ENCODE data around the gene EPG5.

EPG5 gene

DNA sequence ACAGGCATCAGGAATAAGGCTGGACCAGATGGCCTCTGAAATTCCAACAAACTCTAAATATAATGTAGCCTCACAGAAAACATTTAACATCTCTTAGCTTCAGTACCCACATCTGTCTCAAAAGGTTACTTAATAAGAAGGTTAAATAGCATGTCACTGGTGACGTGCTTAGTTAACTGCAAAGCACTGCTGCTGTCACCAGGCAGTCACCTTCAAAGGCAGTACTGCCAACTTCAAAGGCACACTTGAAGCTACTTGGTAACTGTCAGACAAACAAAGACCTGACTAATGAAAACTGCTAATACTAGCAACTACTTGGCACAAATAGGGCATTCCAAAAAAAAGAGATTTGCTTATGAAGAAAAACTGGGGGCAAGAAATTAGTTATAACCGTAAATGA lies 36.2 kb downstream of the EPG5 start:
- no peak for TF ChIP-seq POLR2AphosphoS5 (IDR thresholded peaks at IDR 0.05; ENCODE audit: low read depth)
- no peak for TF ChIP-seq GABPA (IDR thresholded peaks at IDR 0.05; ENCODE audit: low read depth)
- TF ChIP-seq, protein P1, sequence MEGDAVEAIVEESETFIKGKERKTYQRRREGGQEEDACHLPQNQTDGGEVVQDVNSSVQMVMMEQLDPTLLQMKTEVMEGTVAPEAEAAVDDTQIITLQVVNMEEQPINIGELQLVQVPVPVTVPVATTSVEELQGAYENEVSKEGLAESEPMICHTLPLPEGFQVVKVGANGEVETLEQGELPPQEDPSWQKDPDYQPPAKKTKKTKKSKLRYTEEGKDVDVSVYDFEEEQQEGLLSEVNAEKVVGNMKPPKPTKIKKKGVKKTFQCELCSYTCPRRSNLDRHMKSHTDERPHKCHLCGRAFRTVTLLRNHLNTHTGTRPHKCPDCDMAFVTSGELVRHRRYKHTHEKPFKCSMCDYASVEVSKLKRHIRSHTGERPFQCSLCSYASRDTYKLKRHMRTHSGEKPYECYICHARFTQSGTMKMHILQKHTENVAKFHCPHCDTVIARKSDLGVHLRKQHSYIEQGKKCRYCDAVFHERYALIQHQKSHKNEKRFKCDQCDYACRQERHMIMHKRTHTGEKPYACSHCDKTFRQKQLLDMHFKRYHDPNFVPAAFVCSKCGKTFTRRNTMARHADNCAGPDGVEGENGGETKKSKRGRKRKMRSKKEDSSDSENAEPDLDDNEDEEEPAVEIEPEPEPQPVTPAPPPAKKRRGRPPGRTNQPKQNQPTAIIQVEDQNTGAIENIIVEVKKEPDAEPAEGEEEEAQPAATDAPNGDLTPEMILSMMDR (IDR thresholded peaks at IDR 0.05; ENCODE audit: insufficient read depth, low read length) = no peak
- TF ChIP-seq, protein P2, sequence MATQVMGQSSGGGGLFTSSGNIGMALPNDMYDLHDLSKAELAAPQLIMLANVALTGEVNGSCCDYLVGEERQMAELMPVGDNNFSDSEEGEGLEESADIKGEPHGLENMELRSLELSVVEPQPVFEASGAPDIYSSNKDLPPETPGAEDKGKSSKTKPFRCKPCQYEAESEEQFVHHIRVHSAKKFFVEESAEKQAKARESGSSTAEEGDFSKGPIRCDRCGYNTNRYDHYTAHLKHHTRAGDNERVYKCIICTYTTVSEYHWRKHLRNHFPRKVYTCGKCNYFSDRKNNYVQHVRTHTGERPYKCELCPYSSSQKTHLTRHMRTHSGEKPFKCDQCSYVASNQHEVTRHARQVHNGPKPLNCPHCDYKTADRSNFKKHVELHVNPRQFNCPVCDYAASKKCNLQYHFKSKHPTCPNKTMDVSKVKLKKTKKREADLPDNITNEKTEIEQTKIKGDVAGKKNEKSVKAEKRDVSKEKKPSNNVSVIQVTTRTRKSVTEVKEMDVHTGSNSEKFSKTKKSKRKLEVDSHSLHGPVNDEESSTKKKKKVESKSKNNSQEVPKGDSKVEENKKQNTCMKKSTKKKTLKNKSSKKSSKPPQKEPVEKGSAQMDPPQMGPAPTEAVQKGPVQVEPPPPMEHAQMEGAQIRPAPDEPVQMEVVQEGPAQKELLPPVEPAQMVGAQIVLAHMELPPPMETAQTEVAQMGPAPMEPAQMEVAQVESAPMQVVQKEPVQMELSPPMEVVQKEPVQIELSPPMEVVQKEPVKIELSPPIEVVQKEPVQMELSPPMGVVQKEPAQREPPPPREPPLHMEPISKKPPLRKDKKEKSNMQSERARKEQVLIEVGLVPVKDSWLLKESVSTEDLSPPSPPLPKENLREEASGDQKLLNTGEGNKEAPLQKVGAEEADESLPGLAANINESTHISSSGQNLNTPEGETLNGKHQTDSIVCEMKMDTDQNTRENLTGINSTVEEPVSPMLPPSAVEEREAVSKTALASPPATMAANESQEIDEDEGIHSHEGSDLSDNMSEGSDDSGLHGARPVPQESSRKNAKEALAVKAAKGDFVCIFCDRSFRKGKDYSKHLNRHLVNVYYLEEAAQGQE (IDR thresholded peaks at IDR 0.05; ENCODE audit: insufficient replicate concordance, low read depth) = no peak
- TF ChIP-seq SPI1 (IDR thresholded peaks at IDR 0.05; ENCODE audit: borderline replicate concordance, low read depth) = no peak
- no peak overlapping the region for H3K4me3 ChIP-seq (replicated peaks; ENCODE audit: insufficient read depth, low read length)
- DNase-seq (ENCODE audit: low read depth in 1 of 2, low spot score in 1 of 2) = no peak
- no peak overlapping the region for H3K27ac ChIP-seq (replicated peaks)
- no peaks in the 10 kb centered on the region for H3K27me3 ChIP-seq (ENCODE audit: insufficient read depth, poor library complexity, severe bottlenecking)

DNA sequence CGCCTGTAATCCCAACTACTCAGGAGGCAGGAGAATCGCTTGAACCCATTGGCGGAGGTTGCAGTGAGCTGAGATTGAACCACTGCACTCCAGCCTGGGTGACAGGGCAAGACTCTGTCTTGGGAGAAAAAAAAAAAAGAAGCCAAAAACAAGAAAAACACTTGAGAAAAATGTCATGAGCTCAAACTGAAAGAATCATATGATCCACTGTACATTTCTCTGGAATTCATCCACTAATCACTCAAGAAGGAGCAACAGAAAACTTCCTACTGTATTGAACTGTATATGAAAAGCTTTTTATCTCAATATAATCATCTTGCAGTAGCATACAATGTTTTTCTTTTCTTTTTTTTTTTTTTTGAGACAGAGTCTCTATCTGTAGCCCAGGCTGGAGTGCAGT lies 40.4 kb downstream of the EPG5 start:
- DNase-seq (ENCODE audit: low read depth in 1 of 2, low spot score in 1 of 2) = no peak
- no peak overlapping the region for H3K27ac ChIP-seq (replicated peaks)
- TF ChIP-seq, protein P2 (IDR thresholded peaks at IDR 0.05; ENCODE audit: insufficient replicate concordance, low read depth) = no peak
- TF ChIP-seq SPI1 (IDR thresholded peaks at IDR 0.05; ENCODE audit: borderline replicate concordance, low read depth) (no peak), POLR2AphosphoS5 (IDR thresholded peaks at IDR 0.05; ENCODE audit: low read depth) (no peak)
- TF ChIP-seq, protein P1 (IDR thresholded peaks at IDR 0.05; ENCODE audit: insufficient read depth, low read length) = no peak
- no peaks in the 10 kb centered on the region for H3K27me3 ChIP-seq (ENCODE audit: insufficient read depth, poor library complexity, severe bottlenecking)
- H3K4me3 ChIP-seq (replicated peaks; ENCODE audit: insufficient read depth, low read length) = no peak overlapping the region

DNA sequence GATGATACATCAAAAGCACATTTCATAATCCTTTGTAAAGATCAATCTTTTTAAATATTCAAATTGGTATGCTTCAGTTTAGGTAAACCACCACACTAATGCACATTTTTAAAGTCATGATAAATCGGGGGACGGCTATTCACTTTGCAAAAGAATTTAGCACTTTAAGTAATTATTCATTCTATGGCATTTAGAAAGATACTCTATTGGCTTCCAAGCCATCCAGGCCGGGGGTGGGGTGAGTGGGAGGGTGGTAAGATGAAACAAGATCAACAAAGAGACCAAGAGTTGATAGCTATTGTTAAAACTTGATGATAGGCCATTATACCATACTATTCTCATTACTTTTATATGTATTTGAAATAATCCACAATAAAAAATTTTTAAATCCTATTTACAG lies 41.0 kb downstream of the EPG5 start:
- H3K4me3 ChIP-seq (replicated peaks; ENCODE audit: insufficient read depth, low read length) = no peak overlapping the region
- no peak for DNase-seq (ENCODE audit: low read depth in 1 of 2, low spot score in 1 of 2)
- H3K27me3 ChIP-seq (ENCODE audit: insufficient read depth, poor library complexity, severe bottlenecking) = no peaks in the 10 kb centered on the region
- H3K27ac ChIP-seq (replicated peaks) = no peak overlapping the region
- TF ChIP-seq, protein P2 (IDR thresholded peaks at IDR 0.05; ENCODE audit: insufficient replicate concordance, low read depth) = no peak
- TF ChIP-seq, protein P1 (IDR thresholded peaks at IDR 0.05; ENCODE audit: insufficient read depth, low read length) = no peak
- no peak for TF ChIP-seq GABPA (IDR thresholded peaks at IDR 0.05; ENCODE audit: low read depth)
- no peak for TF ChIP-seq POLR2AphosphoS5 (IDR thresholded peaks at IDR 0.05; ENCODE audit: low read depth)
- no peak for TF ChIP-seq SPI1 (IDR thresholded peaks at IDR 0.05; ENCODE audit: borderline replicate concordance, low read depth)
